Coronary artery (tissue), 2 donors: ENCODE results near the gene CDC14A.

ENCODE experiments used
- DNase-seq: peaks from one replicate; pipeline ENCODE4 v3.0.0-alpha.2; 2017; ENCODE audit warnings: low spot score
- H3K27ac ChIP-seq, 2 donors: fragments of 200-600 bp; sonication (generic); one replicate each; pipeline ENCODE4 v1.5.1; 2016 to 2019
- H3K4me3 ChIP-seq: fragments of 200-600 bp; sonication (generic); 2 replicates; pipeline ENCODE4 v1.5.1; 2016; ENCODE audit warnings: mild to moderate bottlenecking, moderate library complexity
- CTCF ChIP-seq: fragments of 200-600 bp; sonication (generic); IDR thresholded peaks from one replicate; pipeline ENCODE4 v1.5.1; 2019; ENCODE audit warnings: antibody characterized with exemption

Gene CDC14A

GRCh38 chr1:100392756-100393155 is 40.5 kb downstream of the CDC14A start:
- TF ChIP-seq CTCF = no peak
- no peak overlapping the region for H3K27ac ChIP-seq
- H3K4me3 ChIP-seq = no peak overlapping the region
- DNase-seq = no peak

- Histone ChIP-seq H3K27ac (no peak overlapping the region), H3K4me3 (no peak overlapping the region)
- TF ChIP-seq CTCF = no peak
- DNase-seq = no peak
Measured at GRCh38 chr1:100394285-100394684, 42.0 kb downstream of the CDC14A start.

DNA sequence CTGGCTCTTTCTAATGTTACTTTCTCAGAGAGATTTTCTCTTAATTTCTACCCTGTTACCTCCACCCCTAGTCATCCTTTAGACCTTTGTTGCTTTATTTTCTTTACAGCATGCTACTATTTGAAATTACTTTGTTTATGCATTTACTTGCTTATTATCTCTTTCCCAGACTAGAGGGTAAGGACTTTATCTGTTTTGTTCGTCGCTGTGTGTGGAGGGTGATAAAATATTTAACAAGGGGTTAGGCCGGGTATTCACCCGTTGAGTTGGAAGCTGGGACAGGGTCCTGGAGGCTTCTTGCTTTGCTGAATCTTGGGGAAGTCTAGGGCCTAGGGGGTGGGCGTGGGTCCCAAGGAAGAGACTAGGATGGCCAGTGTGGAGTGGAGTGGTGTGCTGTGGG is 43.6 kb downstream of the CDC14A start:
- Histone ChIP-seq H3K27ac (no peak overlapping the region), H3K4me3 (no peak overlapping the region)
- no peak for DNase-seq
- no peak for TF ChIP-seq CTCF

DNA sequence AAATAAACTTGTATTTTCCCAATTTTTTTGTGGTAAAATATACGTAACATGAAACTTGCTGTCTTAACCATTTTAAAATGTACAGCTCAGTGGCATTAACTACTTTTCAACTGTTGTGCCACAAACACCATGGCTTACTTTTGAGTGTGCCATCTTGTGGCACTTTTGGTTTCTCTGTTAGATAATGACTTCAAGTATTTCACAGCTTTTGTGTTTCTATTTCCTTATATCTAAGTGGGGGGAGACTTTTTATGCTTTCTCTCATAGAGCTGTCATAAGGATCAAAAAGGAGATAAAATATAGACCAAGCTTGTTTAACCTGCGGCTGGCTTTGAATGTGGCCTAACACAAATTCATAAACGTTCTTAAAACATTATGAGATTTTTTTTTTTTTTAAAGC is 44.3 kb downstream of the CDC14A start:
- H3K27ac ChIP-seq = no peak overlapping the region

DNA sequence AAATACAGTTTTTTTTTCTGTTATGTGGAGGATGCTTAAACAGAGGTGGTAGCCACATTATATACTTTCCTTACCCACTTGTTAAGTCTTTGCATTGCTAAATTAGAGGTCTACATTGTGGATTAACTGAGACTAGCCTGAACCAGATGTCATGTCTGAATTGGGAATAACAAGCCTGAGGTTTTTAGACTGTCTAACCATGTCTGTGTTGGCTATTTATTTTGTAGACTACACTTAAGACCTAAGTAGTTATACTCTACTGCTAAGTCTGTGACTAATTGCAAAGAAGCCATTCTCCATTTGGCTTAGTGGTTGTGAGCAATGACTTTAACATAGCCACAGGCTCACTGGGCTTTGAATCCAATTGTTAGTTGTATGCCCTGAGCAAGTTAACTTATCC is 45.4 kb downstream of the CDC14A start:
- TF ChIP-seq CTCF = no peak
- Histone ChIP-seq H3K27ac (no peak overlapping the region), H3K4me3 (no peak overlapping the region)
- no peak for DNase-seq

More for the DNA sequence above, 44.3 kb downstream of the CDC14A start:
- DNase-seq = no peak
- no peak overlapping the region for H3K4me3 ChIP-seq
- TF ChIP-seq CTCF = no peak

DNA sequence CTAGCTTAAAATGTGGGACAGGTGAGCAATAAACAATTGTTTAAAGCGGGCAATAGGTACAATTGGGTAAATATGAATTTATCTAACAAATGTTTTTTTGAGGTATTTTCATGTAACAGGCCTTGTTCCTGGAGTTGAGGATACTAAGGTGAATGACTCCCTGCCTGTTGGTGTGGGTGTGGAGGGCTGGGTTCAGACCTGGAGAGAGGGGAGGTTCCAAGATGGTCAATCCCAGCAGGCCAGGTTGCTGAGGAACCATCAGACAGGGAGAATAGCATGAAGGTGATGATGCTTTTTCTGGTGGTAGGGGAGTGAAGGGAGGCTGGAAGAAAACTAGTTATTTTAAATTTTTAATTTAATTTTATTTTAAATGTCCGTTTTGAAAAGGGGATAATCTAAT is 46.3 kb downstream of the CDC14A start:
- TF ChIP-seq CTCF = no peak
- Histone ChIP-seq H3K27ac (no peak overlapping the region), H3K4me3 (no peak overlapping the region)
- no peak for DNase-seq

GRCh38 chr1:100400404-100400803 is 48.1 kb downstream of the CDC14A start:
- Histone ChIP-seq H3K4me3 (no peak overlapping the region), H3K27ac (no peak overlapping the region)
- DNase-seq = no peak
- TF ChIP-seq CTCF = no peak
